Endothelial cell of umbilical vein (primary cell): ENCODE measurements around the gene EZR. TPM values are rescaled to one million over a fixed set of nuclear protein-coding genes. Genes with fewer than 3 reads are reported as not detected.

Source experiments
- BruUV-seq: library from RNA; stranded (reverse); fragments of 400-500 nt; replicated peaks from 2 replicates; lab custom pipeline; 2021; lab: Mats Ljungman, UMichigan
- CTCF ChIA-PET: fragments of 300-600, 350-600 bp; sonication (Branson Sonifier 250); formaldehyde crosslinking; loops from one replicate; lab custom pipeline; 2021; ENCODE audit warnings: antibody characterized with exemption, inconsistent platforms; lab: Charles Lee
- POLR2A ChIA-PET: fragments of 300-600, 350-600 bp; sonication (Branson Sonifier 250); formaldehyde crosslinking; loops from one replicate; lab custom pipeline; 2021; ENCODE audit warnings: antibody characterized with exemption, inconsistent platforms; lab: Charles Lee
- DNase-seq: peaks from one replicate; pipeline ENCODE4 v3.0.0-alpha.2; 2011; ENCODE audit warnings: low read depth, low spot score
- FAIRE-seq: peaks from 2 replicates; lab custom pipeline; 2011; peaks lifted over from hg19 to GRCh38; lab: Jason Lieb, UNC
- H2AFZ ChIP-seq: 2 replicates; pipeline ENCODE4 v1.6.0; 2012; ENCODE audit warnings: low read depth, low read length, control low read depth, inconsistent platforms
- H3K27ac ChIP-seq: 2 replicates; pipeline ENCODE4 v1.5.1; 2011; ENCODE audit warnings: low read depth, mild to moderate bottlenecking, control low read depth, low read length, moderate library complexity; ENCODE audit not compliant: insufficient read depth
- H3K27me3 ChIP-seq, 2 experiments: 2 replicates each; pipeline versions ENCODE4 v1.6.0 to v1.6.1; 2011; ENCODE audit warnings: low read length in 2 of 2, mixed read lengths in 1 of 2; ENCODE audit not compliant: control insufficient read depth in 2 of 2, insufficient read depth in 2 of 2
- H3K36me3 ChIP-seq, 2 experiments: 2 replicates in 1 of 2; 3 replicates in 1 of 2; pipeline ENCODE4 v1.5.1; 2011; ENCODE audit warnings: low read length in 2 of 2, mild to moderate bottlenecking in 1 of 2, moderate library complexity in 1 of 2; ENCODE audit not compliant: control insufficient read depth in 2 of 2, insufficient read depth in 2 of 2; ENCODE audit errors: extremely low read depth in 1 of 2
- H3K4me1 ChIP-seq: 3 replicates; pipeline ENCODE4 v1.5.1; 2011; ENCODE audit warnings: mild to moderate bottlenecking, low read length; ENCODE audit not compliant: control insufficient read depth, insufficient read depth; ENCODE audit errors: extremely low read depth
- H3K4me2 ChIP-seq: 2 replicates; pipeline ENCODE4 v1.6.1; 2011; ENCODE audit warnings: low read length, control low read depth, mixed read lengths; ENCODE audit not compliant: insufficient read depth
- H3K4me3 ChIP-seq, 3 experiments: fragments of 200-600 bp in 1 of 3; sonication (generic), shearing (Covaris generic) in 1 of 3; replicated peaks in 1 of 3; 2 replicates each; pipeline ENCODE4 v1.5.1; 2011 to 2016; ENCODE audit warnings: control low read depth in 3 of 3, low read length in 3 of 3, mild to moderate bottlenecking in 2 of 3, inconsistent platforms in 1 of 3, low read depth in 1 of 3, moderate library complexity in 1 of 3; ENCODE audit not compliant: insufficient read depth in 1 of 3
- H3K79me2 ChIP-seq: 2 replicates; pipeline ENCODE4 v1.6.0; 2012; ENCODE audit warnings: low read length, inconsistent platforms; ENCODE audit not compliant: control insufficient read depth, insufficient read depth
- H3K9ac ChIP-seq: replicated peaks from 2 replicates; pipeline ENCODE3; 2011; ENCODE audit warnings: low read length, control low read depth; ENCODE audit not compliant: insufficient read depth; ENCODE audit errors: extremely low read depth
- H3K9me1 ChIP-seq: replicated peaks from 3 replicates; pipeline ENCODE4 v1.6.0; 2011; ENCODE audit warnings: mild to moderate bottlenecking, low read length; ENCODE audit not compliant: control insufficient read depth, insufficient read depth; ENCODE audit errors: extremely low read depth
- H3K9me3 ChIP-seq: replicated peaks from 2 replicates; pipeline ENCODE4 v1.5.1; 2012; ENCODE audit warnings: low read length, inconsistent platforms; ENCODE audit not compliant: control insufficient read depth, insufficient read depth
- H4K20me1 ChIP-seq: replicated peaks from 2 replicates; pipeline ENCODE3; 2011; ENCODE audit warnings: mild to moderate bottlenecking, low read length; ENCODE audit not compliant: control insufficient read depth, insufficient read depth; ENCODE audit errors: extremely low read depth
- GATA2 ChIP-seq: IDR thresholded peaks from 2 replicates; pipeline ENCODE4 v1.7.0; 2011; ENCODE audit warnings: low read depth, mild to moderate bottlenecking, moderate library complexity, mixed read lengths, low read length; ENCODE audit not compliant: insufficient read length, insufficient read depth
- JUN ChIP-seq: IDR thresholded peaks from 2 replicates; pipeline ENCODE4 v1.6.1; 2011; ENCODE audit warnings: borderline replicate concordance, low read depth; ENCODE audit not compliant: insufficient read length, insufficient read depth
- POLR2A ChIP-seq: IDR thresholded peaks from 2 replicates; pipeline ENCODE4 v1.6.1; 2012; ENCODE audit warnings: low read depth, mild to moderate bottlenecking, control low read depth, low read length
- dilution Hi-C: fragments of 300-500 bp; cut with MboI; formaldehyde crosslinking; loops from one replicate; pipeline ENCODE4 v1.15.0; 2019; ENCODE audit warnings: low sequenced_read_pairs; ENCODE audit not compliant: extremely low pct_ligation_motif_present
- intact Hi-C: fragments of 100-400 bp; cut with micrococcal nuclease; formaldehyde crosslinking; loops from one replicate; pipeline ENCODE4 v1.10.0; 2022
- polyA plus RNA-seq, 4 experiments: library from polyadenylated mRNA; depleted of rRNA in 3 of 4; stranded (reverse) in 3 of 4; unstranded in 1 of 4; fragments of >200 nt; gene quantifications; 2 replicates each; pipeline versions ENCODE4 v1.2.1 to v1.2.3, GENCODE V29; 2011 to 2012; ENCODE audit warnings: missing spikeins in 1 of 4
- total RNA-seq: library from RNA; stranded (reverse); gene quantifications from 2 replicates; pipeline ENCODE4 v1.2.3, GENCODE V29; 2021
- TF ChIP-seq, protein P1 (sequence below), 2 donors: IDR thresholded peaks; 1 replicate in 1 of 2; 2 replicates in 1 of 2; pipeline ENCODE4 v1.5.1; 2011; ENCODE audit warnings: low read length in 2 of 2, mild to moderate bottlenecking in 2 of 2, moderate library complexity in 2 of 2, control low read depth in 1 of 2, inconsistent platforms in 1 of 2, low read depth in 1 of 2; ENCODE audit not compliant: insufficient read depth in 1 of 2; ENCODE audit errors: extremely low read depth in 1 of 2
- TF ChIP-seq, protein P2 (sequence below): IDR thresholded peaks from 2 replicates; pipeline ENCODE4 v1.6.1; 2011; ENCODE audit not compliant: insufficient read depth, insufficient read length

The EZR gene
- total and polyA plus RNA-seq, 2 donors (not counting 3 experiments of a cell fraction or from before 2014, with no cell fraction given) = 58.5 to 108 TPM

- POLR2A ChIA-PET = interaction anchor here (1.0 kb wide), 1 partner anchor 9 kb away, joined by 5 read pairs; no protein-coding TSS in a partner anchor
Measured at GRCh38 chr6:158761746-158762145, 57.4 kb downstream of the EZR start.

More at GRCh38 chr6:158761746-158762145, 57.4 kb downstream of the EZR start:
- FAIRE-seq = no peak
- Histone ChIP-seq H3K36me3 (peaks cover 6 to 10% of the 10 kb centered on the region in 2 experiments), H4K20me1 (no peaks in the 10 kb centered on the region), H3K79me2 (no peaks in the 10 kb centered on the region), H3K9me3 (no peaks in the 10 kb centered on the region), H2AFZ (no peak overlapping the region), H3K27ac (no peak overlapping the region), H3K9me1 (no peaks in the 10 kb centered on the region), H3K4me3 (no peak overlapping the region), H3K27me3 (no peaks in the 10 kb centered on the region), H3K9ac (no peak overlapping the region), H3K4me2 (no peak overlapping the region), H3K4me1 (no peaks in the 10 kb centered on the region)
- dilution Hi-C loops = no loop called here
- CTCF ChIA-PET = interaction anchor here (1.6 kb wide), 1 partner anchor 211 kb away, joined by 5 read pairs; no protein-coding TSS in a partner anchor
- TF ChIP-seq, protein P1, sequence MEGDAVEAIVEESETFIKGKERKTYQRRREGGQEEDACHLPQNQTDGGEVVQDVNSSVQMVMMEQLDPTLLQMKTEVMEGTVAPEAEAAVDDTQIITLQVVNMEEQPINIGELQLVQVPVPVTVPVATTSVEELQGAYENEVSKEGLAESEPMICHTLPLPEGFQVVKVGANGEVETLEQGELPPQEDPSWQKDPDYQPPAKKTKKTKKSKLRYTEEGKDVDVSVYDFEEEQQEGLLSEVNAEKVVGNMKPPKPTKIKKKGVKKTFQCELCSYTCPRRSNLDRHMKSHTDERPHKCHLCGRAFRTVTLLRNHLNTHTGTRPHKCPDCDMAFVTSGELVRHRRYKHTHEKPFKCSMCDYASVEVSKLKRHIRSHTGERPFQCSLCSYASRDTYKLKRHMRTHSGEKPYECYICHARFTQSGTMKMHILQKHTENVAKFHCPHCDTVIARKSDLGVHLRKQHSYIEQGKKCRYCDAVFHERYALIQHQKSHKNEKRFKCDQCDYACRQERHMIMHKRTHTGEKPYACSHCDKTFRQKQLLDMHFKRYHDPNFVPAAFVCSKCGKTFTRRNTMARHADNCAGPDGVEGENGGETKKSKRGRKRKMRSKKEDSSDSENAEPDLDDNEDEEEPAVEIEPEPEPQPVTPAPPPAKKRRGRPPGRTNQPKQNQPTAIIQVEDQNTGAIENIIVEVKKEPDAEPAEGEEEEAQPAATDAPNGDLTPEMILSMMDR (IDR thresholded peaks at IDR 0.05; ENCODE audit: extremely low read depth in 1 of 2, insufficient read depth in 1 of 2, low read depth in 1 of 2, low read length in 2 of 2) = no peak
- TF ChIP-seq GATA2 = no peak
- TF ChIP-seq, protein P2, sequence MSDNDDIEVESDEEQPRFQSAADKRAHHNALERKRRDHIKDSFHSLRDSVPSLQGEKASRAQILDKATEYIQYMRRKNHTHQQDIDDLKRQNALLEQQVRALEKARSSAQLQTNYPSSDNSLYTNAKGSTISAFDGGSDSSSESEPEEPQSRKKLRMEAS = no peak
- TF ChIP-seq JUN = no peak
- TF ChIP-seq POLR2A = no peak
- no peak for DNase-seq
- BruUV-seq = no TSS peak
- intact Hi-C loops = no loop called here
